Measurements from ENCODE around the gene IL1RAPL2. TPM values are rescaled to one million over a fixed set of nuclear protein-coding genes. Genes with fewer than 3 reads are reported as not detected.

The IL1RAPL2 gene
- total RNA-seq, 2 experiments from 2014 or later = not detected

DNA sequence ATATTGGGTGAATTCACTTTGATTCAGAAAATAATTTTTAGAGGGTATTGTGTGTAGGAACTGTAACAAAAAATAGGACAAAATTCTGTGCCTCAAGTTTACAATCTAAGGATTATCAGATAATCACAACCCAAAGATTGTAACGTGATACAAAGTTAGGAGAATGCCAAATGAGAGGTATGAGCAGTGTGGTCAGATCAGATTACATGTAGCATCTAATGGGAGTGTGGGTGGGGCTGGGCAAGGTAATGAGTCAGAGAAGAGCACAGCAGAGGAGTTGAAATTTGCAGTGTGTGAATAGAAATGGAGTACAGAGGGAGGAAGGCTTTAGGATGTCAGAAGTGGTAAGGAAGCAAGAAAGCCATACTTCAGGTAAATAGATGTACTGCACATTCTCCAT lies 757.9 kb downstream of the IL1RAPL2 start:
- Mint-ChIP-seq H3K4me1 (no peaks in the 10 kb centered on the region), H3K9me3 (no peaks in the 10 kb centered on the region), H3K4me3 (no peak overlapping the region), H3K27me3 (no peaks in the 10 kb centered on the region), H3K27ac (no peak overlapping the region), H3K36me3 (ENCODE audit: low read depth) (no peaks in the 10 kb centered on the region)
- ChIA-PET POLR2A (no interaction called here), CTCF (no interaction called here)
- DNase-seq = no peak

DNA sequence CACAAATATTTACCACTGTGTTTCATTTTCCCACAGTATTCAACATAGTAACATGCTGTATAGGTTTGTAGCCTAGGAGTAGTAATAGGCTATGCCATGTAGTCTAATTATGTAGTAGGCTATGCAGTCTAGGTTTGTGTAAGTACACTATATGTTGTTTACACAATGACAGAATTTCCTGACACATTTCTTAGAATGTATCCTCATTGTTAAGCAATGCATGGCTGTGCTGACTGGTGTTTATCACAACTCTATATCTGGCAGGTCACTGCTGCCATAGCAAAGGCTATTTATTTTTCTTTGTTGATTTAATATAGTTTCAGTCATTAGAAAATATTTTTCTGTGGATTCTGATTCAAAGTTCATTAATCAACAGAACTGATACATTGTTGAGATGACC lies 762.8 kb downstream of the IL1RAPL2 start:
- Mint-ChIP-seq H3K36me3 (ENCODE audit: low read depth) (no peaks in the 10 kb centered on the region), H3K4me3 (no peak overlapping the region), H3K4me1 (no peaks in the 10 kb centered on the region), H3K9me3 (no peaks in the 10 kb centered on the region), H3K27ac (no peak overlapping the region), H3K27me3 (no peaks in the 10 kb centered on the region)
- CTCF ChIA-PET = no interaction called here
- POLR2A ChIA-PET = no interaction called here
- no peak for DNase-seq

DNA sequence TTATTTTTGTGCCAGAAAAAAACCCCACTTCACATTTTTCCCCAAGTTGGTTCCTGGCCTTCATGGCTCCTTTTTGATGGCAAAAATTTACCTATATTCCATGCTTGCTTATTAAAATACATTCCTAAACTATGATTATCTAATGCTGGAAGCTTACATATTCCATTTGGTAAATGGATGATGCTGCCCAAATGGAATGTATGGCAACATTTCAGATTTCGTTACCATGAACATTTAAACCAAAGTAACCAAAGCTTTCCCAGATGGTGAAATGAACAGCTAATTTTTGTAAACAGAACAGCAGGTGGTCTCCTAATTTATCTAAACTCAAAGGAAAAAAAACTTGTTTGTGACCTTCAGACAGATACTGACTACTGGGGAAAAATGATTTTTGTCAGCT lies 765.2 kb downstream of the IL1RAPL2 start:
- CTCF ChIA-PET = no interaction called here
- no peak overlapping the region for H3K27ac Mint-ChIP-seq
- no peaks in the 10 kb centered on the region for H3K36me3 Mint-ChIP-seq (ENCODE audit: low read depth)
- no peaks in the 10 kb centered on the region for H3K27me3 Mint-ChIP-seq
- H3K4me3 Mint-ChIP-seq = no peak overlapping the region
- H3K4me1 Mint-ChIP-seq = no peaks in the 10 kb centered on the region
- H3K9me3 Mint-ChIP-seq = no peaks in the 10 kb centered on the region
- POLR2A ChIA-PET = no interaction called here
- no peak for DNase-seq

DNA sequence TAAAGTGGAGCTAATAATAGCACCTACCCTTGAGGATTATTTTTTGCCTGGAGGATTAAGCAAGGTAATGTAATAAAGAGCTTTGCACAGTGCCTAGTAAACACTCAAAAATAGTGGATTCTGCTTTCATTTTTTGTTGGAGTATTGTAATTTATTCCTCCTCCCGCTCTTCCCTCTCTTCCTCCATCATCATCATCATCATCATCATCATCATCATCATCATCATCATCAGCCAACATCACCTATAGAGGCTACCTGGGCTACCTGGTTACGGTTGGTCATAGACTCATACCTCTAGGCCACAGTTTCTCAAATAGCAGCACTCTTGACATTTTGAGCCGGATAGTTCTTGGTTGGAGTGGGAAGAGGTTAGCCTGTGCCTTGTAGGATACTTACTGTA lies 781.4 kb downstream of the IL1RAPL2 start:
- no peaks in the 10 kb centered on the region for H3K27me3 Mint-ChIP-seq
- no peaks in the 10 kb centered on the region for H3K4me1 Mint-ChIP-seq
- H3K9me3 Mint-ChIP-seq = peaks cover 2% of the 10 kb centered on the region
- H3K4me3 Mint-ChIP-seq = no peak overlapping the region
- no peak for DNase-seq
- POLR2A ChIA-PET = no interaction called here
- CTCF ChIA-PET = no interaction called here
- H3K36me3 Mint-ChIP-seq (ENCODE audit: low read depth) = no peaks in the 10 kb centered on the region
- no peak overlapping the region for H3K27ac Mint-ChIP-seq

DNA sequence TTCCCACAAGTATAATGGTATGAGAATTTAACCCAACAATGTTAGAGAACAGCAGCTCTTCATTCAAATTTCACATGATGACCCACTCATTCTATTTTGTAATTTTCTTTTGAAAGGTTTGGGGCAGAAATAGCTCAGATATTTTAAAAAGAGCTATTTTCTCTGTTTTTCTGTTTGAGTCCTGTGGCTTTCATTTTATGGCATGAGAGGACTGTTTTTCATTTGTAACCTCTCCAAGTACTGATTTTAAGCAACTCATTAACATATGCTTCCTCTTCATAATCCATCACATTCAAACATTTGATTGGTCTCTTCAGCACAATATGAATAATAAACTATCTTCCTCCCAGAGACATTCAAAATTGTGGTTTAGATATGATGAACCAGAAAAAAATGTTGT lies 783.5 kb downstream of the IL1RAPL2 start:
- CTCF ChIA-PET = no interaction called here
- Mint-ChIP-seq H3K9me3 (peaks cover 2% of the 10 kb centered on the region), H3K27ac (no peak overlapping the region), H3K4me3 (no peak overlapping the region), H3K27me3 (no peaks in the 10 kb centered on the region), H3K4me1 (no peaks in the 10 kb centered on the region), H3K36me3 (ENCODE audit: low read depth) (no peaks in the 10 kb centered on the region)
- no peak for DNase-seq
- POLR2A ChIA-PET = no interaction called here

DNA sequence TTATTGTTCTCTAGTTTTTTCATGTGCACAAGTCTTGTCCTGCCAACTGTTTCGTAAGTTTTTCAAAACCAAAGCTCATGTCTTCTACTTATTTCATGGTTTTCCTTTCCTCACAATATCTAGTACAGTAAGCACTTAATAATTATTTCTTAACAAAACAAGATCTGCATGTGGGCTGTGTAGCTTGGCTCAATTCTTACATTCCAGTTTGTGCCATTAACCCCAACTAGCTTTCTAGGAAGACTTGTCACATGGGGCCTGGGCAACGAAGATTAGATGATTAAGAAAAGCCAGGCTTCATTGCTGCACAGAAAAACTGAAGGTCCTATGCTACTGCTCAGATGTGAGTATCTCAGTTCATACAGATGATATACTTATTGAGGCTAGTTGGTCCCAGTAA lies 809.8 kb downstream of the IL1RAPL2 start:
- ChIA-PET CTCF (no interaction called here), POLR2A (no interaction called here)
- H3K9me3 Mint-ChIP-seq = no peaks in the 10 kb centered on the region

DNA sequence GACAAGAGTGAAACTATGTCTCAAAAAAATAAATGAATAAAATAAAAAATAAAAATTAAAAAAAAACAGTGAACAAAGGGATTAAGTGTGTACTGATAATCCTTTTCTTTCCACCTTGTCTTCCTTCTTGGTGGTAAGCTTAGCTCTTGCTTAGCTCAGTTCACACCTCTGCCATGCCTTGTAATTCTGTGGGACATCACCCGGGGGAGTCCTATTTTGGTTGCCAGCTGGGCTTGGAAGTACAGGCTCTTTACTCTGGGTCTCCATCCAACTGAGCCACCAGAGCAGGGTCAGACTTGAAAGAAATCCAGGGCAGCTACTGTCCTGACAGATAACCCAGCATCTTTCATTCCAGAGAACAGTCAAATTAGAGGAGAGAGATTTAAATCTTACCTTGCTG lies 858.7 kb downstream of the IL1RAPL2 start:
- H3K9me3 Mint-ChIP-seq = peaks cover 2% of the 10 kb centered on the region
- ChIA-PET POLR2A (no interaction called here), CTCF (no interaction called here)
- DNase-seq = no peak
- H3K27ac Mint-ChIP-seq = no peak overlapping the region
- no peaks in the 10 kb centered on the region for H3K4me1 Mint-ChIP-seq
- H3K27me3 Mint-ChIP-seq = no peaks in the 10 kb centered on the region
- H3K4me3 Mint-ChIP-seq = no peak overlapping the region
- H3K36me3 Mint-ChIP-seq (ENCODE audit: low read depth) = no peaks in the 10 kb centered on the region

More for the DNA sequence above, 809.8 kb downstream of the IL1RAPL2 start:
- no peaks in the 10 kb centered on the region for H3K4me1 Mint-ChIP-seq
- H3K4me3 Mint-ChIP-seq = no peak overlapping the region
- no peak for DNase-seq
- no peaks in the 10 kb centered on the region for H3K27me3 Mint-ChIP-seq
- H3K27ac Mint-ChIP-seq = no peak overlapping the region
- no peaks in the 10 kb centered on the region for H3K36me3 Mint-ChIP-seq (ENCODE audit: low read depth)

DNA sequence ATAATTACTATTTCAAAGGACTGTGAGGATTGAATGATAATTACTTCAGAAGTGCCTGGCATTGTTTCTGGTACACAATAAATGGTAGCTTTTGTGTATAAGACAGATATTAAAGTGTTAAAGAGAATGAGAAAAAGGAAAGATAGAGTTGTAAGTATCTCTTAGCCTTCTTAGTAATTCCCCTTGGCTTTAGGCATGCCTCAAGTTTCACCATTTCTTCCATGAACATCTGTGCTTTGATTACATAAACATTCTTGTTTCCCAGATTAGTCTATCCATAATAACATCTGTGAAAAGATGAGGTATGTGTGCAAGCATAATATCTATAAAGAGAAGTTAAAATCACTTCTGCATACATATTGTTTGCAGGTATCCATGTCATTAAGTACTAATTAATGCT lies 885.4 kb downstream of the IL1RAPL2 start:
- ChIA-PET CTCF (no interaction called here), POLR2A (no interaction called here)
- no peak for DNase-seq
- Mint-ChIP-seq H3K27me3 (no peaks in the 10 kb centered on the region), H3K9me3 (no peaks in the 10 kb centered on the region), H3K27ac (no peak overlapping the region), H3K4me1 (no peaks in the 10 kb centered on the region), H3K4me3 (no peak overlapping the region), H3K36me3 (ENCODE audit: low read depth) (no peaks in the 10 kb centered on the region)

DNA sequence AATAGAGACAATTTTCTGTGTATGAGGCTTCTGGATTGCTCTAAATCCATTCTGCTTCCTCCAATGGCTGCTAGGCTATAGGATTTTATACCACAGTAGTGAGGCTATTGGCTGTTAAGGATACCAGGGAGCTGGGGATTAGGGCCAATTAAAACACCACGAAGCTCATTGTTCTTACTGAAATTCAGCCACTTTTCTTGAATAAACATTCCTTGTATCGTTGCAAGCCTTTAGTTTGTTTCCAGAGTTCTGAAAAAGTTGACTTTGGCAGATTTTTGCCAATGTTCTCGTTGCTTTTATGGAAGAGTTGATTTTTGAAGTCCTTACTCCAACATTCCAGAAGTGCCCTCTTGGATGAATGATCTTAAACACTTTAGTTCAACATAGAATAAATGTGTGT lies 892.8 kb downstream of the IL1RAPL2 start:
- no peak overlapping the region for H3K4me3 Mint-ChIP-seq
- H3K4me1 Mint-ChIP-seq = no peaks in the 10 kb centered on the region
- no peaks in the 10 kb centered on the region for H3K9me3 Mint-ChIP-seq
- ChIA-PET CTCF (no interaction called here), POLR2A (no interaction called here)
- DNase-seq = no peak
- no peaks in the 10 kb centered on the region for H3K27me3 Mint-ChIP-seq
- no peaks in the 10 kb centered on the region for H3K36me3 Mint-ChIP-seq (ENCODE audit: low read depth)
- no peak overlapping the region for H3K27ac Mint-ChIP-seq

DNA sequence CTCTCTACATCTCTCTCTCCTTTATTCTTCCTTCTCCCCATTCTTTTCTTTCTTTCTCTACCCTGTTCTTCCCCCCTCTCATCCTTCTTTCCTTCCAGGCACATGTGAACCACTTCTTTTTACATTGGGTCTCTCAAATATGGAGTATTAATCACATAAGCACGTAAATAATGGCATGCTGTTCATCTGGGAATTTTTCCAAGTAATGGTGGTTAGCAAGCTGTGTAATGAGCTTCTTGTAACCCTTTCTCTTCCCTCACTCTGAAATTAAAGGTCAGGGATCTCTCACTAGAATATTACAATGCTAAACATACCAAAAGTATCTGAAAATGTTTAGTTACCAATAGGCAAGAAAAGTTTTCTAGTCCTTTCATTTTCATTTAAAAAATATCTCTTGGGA lies 894.4 kb downstream of the IL1RAPL2 start:
- no peaks in the 10 kb centered on the region for H3K36me3 Mint-ChIP-seq (ENCODE audit: low read depth)
- ChIA-PET POLR2A (no interaction called here), CTCF (no interaction called here)

DNA sequence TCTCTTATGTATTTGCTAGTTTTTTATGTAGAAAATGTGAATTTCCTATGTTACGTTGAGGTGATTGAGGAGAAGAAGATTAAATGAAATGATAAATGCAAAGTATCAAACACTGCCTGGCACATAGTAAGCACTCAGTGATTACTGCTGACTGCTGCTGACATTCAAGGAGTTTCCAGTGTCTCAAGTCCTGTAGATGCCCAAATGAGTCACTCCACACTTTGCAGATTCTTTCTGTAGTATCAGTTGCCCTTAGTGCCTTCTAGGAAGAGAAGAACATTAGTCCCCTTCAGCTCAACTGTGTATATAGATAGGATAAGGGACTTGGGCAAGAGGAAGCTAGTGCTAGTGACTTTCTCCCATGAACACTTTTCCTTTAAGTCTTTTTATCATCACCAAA lies 895.0 kb downstream of the IL1RAPL2 start:
- H3K27ac Mint-ChIP-seq = no peak overlapping the region
- no peak overlapping the region for H3K4me3 Mint-ChIP-seq
- POLR2A ChIA-PET = no interaction called here
- CTCF ChIA-PET = no interaction called here
- no peaks in the 10 kb centered on the region for H3K27me3 Mint-ChIP-seq
- H3K9me3 Mint-ChIP-seq = no peaks in the 10 kb centered on the region
- no peaks in the 10 kb centered on the region for H3K36me3 Mint-ChIP-seq (ENCODE audit: low read depth)
- no peaks in the 10 kb centered on the region for H3K4me1 Mint-ChIP-seq
- DNase-seq = no peak

More for the DNA sequence above, 894.4 kb downstream of the IL1RAPL2 start:
- Mint-ChIP-seq H3K27ac (no peak overlapping the region), H3K9me3 (no peaks in the 10 kb centered on the region), H3K4me1 (no peaks in the 10 kb centered on the region), H3K27me3 (no peaks in the 10 kb centered on the region), H3K4me3 (no peak overlapping the region)
- no peak for DNase-seq

DNA sequence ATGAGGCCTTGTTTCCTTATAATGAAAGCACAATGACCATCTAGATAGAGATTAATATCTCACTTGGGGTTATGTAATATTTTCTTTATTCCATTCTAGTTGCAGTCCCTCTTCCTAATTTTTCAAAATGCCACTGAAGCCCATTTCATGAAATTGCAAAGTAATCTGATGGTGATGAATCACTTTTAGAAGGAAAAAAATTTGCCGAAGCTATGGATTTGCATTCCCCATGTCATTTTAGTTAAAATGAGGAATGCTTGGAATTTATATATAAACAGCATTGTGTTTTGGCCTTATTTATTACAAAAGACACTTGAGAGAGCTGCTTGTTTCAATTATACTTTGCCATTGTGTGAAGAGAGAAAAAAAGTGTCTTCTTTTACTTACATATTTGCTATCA lies 896.2 kb downstream of the IL1RAPL2 start:
- ChIA-PET CTCF (no interaction called here), POLR2A (no interaction called here)
- no peak overlapping the region for H3K27ac Mint-ChIP-seq
- no peak overlapping the region for H3K4me3 Mint-ChIP-seq
- H3K4me1 Mint-ChIP-seq = no peaks in the 10 kb centered on the region
- H3K27me3 Mint-ChIP-seq = no peaks in the 10 kb centered on the region
- no peaks in the 10 kb centered on the region for H3K36me3 Mint-ChIP-seq (ENCODE audit: low read depth)
- no peak for DNase-seq
- H3K9me3 Mint-ChIP-seq = no peaks in the 10 kb centered on the region

DNA sequence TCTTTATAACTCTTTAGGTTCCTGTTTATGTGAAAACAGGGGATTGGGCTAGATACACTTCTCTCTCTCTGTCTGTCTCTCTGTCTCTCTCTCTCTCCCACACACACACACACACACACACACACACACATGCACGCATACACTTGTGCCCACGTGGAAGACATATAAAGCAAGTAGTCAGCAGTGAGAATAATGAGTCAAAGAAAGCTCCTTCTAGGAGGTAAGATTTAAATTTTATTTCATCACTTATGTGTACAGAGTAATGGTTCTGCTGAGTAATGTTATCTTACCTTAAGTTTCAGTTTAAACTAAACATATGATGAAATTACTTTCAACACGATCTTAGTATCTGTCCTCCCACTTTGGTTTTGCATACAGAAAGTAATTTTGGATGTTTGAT lies 897.5 kb downstream of the IL1RAPL2 start:
- Mint-ChIP-seq H3K27ac (no peak overlapping the region), H3K27me3 (no peaks in the 10 kb centered on the region), H3K4me3 (no peak overlapping the region), H3K36me3 (ENCODE audit: low read depth) (no peaks in the 10 kb centered on the region), H3K9me3 (no peaks in the 10 kb centered on the region), H3K4me1 (no peaks in the 10 kb centered on the region)
- ChIA-PET POLR2A (no interaction called here), CTCF (no interaction called here)
- no peak for DNase-seq

DNA sequence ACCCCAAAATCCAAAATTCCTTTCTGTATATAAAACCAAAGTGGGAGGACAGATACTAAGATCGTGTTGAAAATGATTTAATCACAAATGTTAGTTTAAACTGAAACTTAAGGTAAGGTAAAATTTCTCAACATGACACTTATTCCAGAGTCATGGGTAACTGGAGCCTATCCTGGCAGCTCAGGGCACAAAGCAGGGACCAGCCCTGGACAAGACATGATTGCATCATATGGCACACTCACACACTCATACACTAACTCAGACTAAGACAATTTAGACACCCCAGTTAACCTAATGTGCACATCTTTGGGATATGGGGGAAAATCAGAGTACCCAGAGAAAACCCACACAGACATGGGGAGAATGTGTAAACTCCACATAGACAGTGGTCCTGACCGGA lies 898.6 kb downstream of the IL1RAPL2 start:
- Mint-ChIP-seq H3K4me1 (no peaks in the 10 kb centered on the region), H3K4me3 (no peak overlapping the region), H3K27ac (no peak overlapping the region), H3K9me3 (no peaks in the 10 kb centered on the region), H3K27me3 (no peaks in the 10 kb centered on the region), H3K36me3 (ENCODE audit: low read depth) (no peaks in the 10 kb centered on the region)
- CTCF ChIA-PET = no interaction called here
- DNase-seq = no peak
- POLR2A ChIA-PET = no interaction called here

DNA sequence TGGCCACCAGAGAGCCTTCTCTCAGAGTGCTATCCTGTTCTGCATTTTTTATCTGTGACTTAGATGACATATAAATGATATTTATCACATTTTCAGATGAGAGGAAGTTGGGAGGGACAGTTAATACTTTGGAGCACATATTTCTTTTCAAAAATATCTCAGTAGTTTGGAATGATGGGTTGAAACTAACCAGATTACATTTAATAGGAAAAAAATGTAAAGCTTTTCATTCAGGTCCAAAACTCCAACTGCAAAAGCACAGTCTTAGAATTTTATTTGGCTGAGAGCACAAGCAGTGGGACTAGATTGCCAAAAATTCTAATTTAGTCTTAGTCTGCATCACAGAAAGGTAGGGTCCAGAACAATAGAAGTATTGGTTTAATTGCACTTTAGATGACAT lies 902.7 kb downstream of the IL1RAPL2 start:
- Mint-ChIP-seq H3K4me1 (no peaks in the 10 kb centered on the region), H3K36me3 (ENCODE audit: low read depth) (no peaks in the 10 kb centered on the region), H3K27me3 (no peaks in the 10 kb centered on the region), H3K4me3 (no peak overlapping the region), H3K9me3 (no peaks in the 10 kb centered on the region), H3K27ac (no peak overlapping the region)
- no peak for DNase-seq
- CTCF ChIA-PET = no interaction called here
- POLR2A ChIA-PET = no interaction called here
